Coronary artery (tissue), 2 donors: Measurements from ENCODE around the gene GPR21.

ENCODE experiments used
- DNase-seq: peaks from one replicate; pipeline ENCODE4 v3.0.0-alpha.2; 2017; ENCODE audit warnings: low spot score
- H3K27ac ChIP-seq, 2 donors: fragments of 200-600 bp; sonication (generic); one replicate each; pipeline ENCODE4 v1.5.1; 2016 to 2019
- H3K4me3 ChIP-seq: fragments of 200-600 bp; sonication (generic); 2 replicates; pipeline ENCODE4 v1.5.1; 2016; ENCODE audit warnings: mild to moderate bottlenecking, moderate library complexity
- TF ChIP-seq, protein P1 (sequence below): fragments of 200-600 bp; sonication (generic); IDR thresholded peaks from one replicate; pipeline ENCODE4 v1.5.1; 2019; ENCODE audit warnings: antibody characterized with exemption

GPR21 gene, protein sequence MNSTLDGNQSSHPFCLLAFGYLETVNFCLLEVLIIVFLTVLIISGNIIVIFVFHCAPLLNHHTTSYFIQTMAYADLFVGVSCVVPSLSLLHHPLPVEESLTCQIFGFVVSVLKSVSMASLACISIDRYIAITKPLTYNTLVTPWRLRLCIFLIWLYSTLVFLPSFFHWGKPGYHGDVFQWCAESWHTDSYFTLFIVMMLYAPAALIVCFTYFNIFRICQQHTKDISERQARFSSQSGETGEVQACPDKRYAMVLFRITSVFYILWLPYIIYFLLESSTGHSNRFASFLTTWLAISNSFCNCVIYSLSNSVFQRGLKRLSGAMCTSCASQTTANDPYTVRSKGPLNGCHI

DNA sequence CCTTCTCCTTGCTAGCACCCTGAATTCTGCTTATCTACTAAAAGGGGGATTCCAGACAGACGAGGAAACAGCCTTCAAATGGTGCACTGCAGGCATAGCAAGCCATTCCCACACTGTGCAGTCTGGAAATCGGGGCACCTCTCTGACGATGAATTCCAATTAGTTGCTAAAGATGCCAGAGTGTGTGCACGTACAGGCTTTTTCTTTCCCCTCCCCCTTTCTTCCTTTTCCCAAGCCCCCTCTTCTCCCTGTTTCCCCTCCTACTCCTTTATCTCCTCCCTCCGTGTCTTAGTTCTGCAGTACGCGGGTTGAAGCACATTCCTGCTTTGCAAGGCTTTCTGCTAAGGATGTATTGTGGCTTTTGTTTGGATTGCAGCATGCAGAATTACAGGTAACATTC lies at the start of gene GPR21:
TSS of gene GPR21 (plus strand) at position 316 of the 400 bp plus-strand sequence. CDS start 900 bp downstream, outside the sequence.
- TF ChIP-seq, protein P1, sequence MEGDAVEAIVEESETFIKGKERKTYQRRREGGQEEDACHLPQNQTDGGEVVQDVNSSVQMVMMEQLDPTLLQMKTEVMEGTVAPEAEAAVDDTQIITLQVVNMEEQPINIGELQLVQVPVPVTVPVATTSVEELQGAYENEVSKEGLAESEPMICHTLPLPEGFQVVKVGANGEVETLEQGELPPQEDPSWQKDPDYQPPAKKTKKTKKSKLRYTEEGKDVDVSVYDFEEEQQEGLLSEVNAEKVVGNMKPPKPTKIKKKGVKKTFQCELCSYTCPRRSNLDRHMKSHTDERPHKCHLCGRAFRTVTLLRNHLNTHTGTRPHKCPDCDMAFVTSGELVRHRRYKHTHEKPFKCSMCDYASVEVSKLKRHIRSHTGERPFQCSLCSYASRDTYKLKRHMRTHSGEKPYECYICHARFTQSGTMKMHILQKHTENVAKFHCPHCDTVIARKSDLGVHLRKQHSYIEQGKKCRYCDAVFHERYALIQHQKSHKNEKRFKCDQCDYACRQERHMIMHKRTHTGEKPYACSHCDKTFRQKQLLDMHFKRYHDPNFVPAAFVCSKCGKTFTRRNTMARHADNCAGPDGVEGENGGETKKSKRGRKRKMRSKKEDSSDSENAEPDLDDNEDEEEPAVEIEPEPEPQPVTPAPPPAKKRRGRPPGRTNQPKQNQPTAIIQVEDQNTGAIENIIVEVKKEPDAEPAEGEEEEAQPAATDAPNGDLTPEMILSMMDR, result no peak
- Histone ChIP-seq H3K27ac (peak within 1 kb of the TSS; percentile 85), H3K4me3 (peak within 1 kb of the TSS; percentile 68)
- no peak for DNase-seq

DNA sequence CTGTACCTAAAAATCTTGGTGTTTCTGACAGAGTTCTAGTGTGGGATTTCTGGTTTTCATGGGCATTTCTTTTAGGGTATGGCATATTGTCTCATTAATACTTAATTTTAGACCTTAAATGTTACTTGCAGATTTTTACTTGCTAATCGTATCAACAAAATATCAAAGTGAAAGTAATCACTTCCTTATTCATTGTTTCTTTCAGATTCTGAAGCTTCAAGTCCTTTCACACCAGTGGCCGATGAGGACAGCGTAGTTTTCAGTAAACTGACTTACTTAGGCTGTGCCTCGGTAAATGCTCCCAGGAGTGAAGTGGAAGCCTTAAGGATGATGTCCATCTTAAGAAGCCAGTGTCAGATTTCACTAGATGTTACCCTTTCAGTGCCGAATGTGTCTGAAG lies 47.5 kb upstream of the GPR21 start:
- H3K4me3 ChIP-seq, result no peak overlapping the region
- TF ChIP-seq, protein P1, result no peak
- no peak overlapping the region for H3K27ac ChIP-seq
- DNase-seq, result no peak

DNA sequence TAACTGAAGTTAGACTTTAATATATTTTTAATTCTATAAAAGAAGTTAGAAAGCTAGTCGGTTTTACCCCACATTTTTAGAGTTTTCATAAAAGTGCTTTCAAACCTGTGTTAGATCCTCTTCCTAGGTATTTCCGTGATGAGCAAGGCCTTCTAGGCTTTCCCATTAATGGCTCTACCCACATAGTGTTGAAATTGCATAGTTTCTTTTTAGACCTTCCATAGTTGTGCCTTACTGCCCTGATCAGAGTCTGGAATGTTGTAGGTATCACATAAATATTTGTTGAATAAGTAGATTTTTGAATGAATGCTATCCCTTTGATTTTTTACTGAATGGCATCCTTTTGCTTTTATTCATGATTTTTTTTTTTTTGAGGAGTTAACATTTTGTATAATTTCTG lies 45.3 kb upstream of the GPR21 start:
- Histone ChIP-seq H3K4me3 (no peak overlapping the region), H3K27ac (no peak overlapping the region)
- no peak for DNase-seq
- TF ChIP-seq, protein P1, result no peak

DNA sequence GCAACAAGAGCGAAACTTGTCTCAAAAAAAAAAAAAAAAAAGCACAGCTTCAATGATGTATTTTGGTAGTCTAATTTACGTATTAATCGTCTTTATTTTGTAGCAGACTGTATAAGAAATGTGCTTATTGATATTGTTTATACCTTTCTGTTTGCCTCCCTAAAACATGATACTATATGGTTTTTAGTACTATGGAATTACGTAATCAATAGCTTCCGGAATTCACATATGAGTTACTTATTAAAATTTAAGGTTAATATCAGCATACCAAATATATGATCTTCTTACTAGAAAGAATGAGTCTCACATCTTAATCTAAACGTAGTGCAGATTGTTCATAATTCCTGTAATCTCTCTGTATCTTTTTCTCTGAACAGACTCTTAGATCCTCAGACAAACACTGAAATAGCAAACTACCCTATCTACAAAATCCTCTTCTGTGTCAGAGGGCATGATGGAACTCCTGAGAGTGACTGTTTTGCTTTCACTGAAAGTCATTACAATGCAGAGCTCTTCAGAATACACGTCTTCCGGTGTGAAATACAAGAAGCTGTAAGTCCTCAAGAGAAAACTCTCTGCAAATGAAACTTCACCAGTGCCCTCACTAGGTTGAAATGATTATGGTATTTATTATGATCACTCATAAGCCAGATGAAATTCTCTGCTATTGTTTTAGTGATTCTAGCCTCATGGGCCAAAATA lies 44.4 kb upstream of the GPR21 start:
- TF ChIP-seq, protein P1, result no peak
- DNase-seq, result no peak
- Histone ChIP-seq H3K4me3 (no peak overlapping the region), H3K27ac (no peak overlapping the region)

DNA sequence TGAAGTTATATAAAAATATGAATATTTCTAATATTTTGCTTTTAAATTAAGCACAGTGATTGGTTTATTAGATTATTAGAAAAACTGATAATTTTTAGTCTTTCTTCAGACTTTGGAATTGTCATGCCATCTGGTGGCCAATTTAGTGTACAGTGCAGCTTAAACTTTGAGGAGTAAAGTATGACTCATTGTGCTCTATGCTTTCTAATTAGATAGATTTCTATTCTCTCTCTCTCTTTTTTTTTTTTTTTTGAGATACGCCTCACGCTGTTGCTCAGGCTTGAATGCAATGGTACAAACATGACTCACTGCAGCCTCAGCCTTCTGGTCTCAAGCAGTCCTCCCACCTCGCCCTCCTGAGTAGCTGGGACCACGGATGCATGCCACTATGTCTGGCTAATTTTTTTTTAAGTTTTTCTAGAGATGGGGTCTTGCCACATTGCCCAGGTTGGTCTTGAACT lies 42.1 kb upstream of the GPR21 start:
- no peak for DNase-seq
- Histone ChIP-seq H3K4me3 (no peak overlapping the region), H3K27ac (peak overlapping the region in 1 of 2 donors; percentile 42)
- TF ChIP-seq, protein P1, result peak; percentile 65

DNA sequence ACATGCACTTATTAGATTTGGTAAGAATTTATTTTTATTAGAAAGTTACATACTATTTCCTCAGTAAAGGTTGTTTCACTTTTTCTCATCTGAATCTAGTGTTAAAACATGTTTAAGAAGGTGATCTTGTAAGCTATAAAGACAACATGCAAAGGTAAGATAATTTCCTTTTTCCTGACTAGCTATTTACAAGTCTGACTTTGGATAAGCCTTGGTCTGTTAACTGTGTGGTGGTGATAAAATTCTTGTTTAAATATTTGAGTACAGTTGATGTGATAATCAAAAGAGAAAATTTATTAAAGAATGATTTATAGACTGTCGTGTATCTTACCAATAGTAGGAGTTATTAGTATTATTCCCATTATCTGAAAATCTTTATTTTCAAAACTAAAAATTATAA lies 36.9 kb upstream of the GPR21 start:
- H3K4me3 ChIP-seq, result no peak overlapping the region
- no peak overlapping the region for H3K27ac ChIP-seq
- no peak for DNase-seq
- TF ChIP-seq, protein P1, result no peak
